Stimulated activated CD8-positive, alpha-beta memory T cell treated with anti-CD3 and anti-CD28 coated beads, Interleukin-4, amount 100 ng/mL, for 1 hour (primary cell): ENCODE results near the gene MIB2.

Source experiments
- DNase-seq, 2 donors: peaks; one replicate each; pipeline ENCODE4 v3.0.0-alpha.2; 2020; ENCODE audit warnings: low read depth in 2 of 2, low spot score in 1 of 2

The MIB2 gene

DNA sequence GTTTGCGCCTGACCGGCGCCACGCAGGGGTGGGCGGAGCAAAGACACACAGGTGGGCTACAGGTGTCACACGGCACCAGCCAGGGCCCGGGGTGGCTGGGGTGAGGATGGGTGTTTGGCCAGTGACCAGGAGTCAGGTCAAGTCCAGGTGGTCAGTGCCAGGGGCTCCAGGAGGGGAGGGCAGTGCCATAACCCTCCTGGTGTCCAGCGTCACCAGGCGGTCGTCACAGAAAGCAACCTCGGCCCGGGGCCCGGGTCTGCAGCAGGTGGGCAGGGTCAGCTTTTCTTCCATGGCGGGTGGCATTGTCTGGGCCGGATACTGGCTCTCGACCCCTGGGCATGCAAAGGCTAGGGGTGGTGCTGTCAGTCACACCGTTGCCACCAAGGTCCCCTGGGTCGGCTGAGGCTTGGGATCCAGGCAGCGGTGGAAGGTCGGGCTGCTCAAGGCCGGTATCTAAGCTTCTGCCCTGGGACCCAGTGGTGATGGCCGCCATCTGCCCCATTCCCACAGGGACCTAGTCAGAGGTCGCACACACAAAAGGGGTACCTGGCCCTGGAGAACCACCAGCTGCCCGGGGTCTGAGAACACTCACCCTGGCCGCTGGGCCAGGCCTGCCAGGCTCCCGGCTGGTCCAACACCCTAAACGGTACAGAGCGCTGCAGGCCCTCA lies 17.1 kb upstream of the MIB2 start:
- DNase-seq = no peak

DNA sequence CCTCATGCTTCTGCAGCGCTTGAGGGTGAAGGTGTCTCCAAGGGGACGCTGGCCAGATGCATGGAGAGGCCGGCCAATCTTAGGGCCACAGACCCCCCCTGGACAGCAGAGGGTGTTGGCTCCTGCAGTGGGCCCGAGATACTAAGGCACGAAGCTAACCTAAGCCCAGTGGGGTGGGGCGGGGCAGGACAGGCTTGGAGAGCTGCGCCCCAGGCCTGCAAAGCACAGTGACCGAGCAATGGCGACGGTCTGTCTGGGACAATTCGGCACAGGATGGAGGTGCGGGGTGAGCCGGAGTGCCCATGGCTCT lies 16.6 kb upstream of the MIB2 start:
- no peak for DNase-seq

DNA sequence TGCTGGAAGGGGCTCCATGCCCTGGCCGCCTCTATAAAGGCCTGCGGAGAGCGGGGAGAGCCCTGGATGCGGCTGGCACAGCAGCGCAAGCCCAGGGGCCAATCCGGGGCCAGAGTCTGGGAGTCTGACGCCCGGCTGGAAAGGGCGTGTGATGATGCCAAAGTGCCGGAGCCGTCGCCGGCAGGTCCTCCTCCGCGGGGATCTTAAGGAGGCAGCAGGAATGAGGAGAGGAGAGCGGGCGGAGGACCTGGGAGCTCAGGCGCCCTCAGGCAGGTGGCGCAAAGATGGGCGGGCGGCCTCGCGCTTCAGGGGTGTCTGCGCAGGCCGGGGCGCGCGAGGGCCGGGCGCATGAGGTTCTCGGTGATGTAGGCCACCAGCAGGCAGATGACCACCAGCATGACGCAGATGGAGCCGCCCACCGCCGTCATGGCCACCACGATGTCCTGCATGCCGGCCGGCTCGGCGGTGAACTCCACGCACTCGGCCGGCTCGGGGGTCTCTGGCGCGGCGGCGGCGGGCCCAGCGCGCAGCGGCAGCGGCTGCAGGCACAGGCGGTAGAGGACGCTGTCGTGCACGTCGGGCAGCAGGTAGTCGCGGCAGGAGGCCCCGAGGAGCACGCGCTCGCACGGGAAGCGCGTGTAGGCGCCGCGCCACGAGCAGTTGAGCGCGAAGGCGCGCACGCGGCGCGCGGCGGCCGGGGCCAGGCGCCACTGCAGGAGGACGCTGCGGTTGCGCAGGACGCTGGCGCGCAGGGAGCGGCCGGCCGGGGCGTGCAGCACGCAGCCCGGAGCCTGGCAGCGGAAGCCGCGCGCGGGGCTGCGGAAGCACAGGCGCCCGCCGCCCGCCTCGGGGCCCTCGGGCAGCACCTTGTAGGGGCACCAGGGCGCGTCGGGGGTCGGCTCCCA lies 16.0 kb upstream of the MIB2 start:
- DNase-seq = no peak

DNA sequence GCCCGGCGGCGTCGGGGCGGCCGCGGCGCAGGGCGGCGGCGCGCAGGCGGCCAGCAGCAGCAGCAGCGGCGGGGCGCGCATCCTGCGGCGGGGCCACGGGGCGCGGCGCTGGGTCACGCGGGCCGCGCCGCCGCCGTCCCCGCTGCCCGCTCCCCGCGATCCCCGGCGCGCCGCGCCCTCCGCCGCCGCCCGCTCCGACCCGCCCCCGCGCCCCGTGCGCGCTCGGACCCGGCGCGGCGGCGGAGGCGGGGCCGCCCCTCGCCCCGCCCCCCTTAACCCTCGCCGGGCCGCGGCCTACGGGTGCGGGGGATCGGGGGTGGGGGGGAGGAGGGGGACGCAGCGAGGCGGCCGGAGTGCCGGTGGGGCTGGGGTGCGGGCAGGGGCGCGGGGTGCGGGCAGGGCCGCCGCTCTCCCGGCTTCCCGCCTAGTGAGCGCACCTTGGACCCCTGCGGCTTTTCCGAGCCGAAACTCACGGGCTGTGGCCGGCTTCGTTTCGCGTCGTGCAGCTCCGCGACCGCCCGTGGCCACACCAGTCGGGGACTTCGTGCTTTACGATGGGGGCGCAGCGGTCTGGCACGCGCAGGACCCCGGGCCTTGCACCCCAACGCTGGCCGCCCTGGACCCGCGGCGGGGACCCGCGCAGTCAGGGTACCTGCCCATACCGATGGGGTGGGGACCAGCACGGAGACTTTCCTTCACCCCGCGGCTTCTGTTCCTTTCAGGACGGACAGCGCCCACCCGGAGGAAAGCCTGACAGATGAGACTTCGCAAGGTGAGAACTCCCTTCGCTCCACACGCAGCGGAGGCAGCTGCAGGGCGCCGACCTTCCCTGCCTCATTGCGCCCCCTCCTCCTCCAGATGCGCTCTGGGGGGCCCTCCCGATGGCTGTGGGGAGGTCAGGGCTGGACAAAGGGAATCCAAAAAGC lies 15.1 kb upstream of the MIB2 start, which contains the start of gene FNDC10:
Gene FNDC10, minus strand, starts transcription at position 201 of the 926 bp plus-strand sequence. Its CDS starts 120 bp downstream, at position 81.
- no peak for DNase-seq

DNA sequence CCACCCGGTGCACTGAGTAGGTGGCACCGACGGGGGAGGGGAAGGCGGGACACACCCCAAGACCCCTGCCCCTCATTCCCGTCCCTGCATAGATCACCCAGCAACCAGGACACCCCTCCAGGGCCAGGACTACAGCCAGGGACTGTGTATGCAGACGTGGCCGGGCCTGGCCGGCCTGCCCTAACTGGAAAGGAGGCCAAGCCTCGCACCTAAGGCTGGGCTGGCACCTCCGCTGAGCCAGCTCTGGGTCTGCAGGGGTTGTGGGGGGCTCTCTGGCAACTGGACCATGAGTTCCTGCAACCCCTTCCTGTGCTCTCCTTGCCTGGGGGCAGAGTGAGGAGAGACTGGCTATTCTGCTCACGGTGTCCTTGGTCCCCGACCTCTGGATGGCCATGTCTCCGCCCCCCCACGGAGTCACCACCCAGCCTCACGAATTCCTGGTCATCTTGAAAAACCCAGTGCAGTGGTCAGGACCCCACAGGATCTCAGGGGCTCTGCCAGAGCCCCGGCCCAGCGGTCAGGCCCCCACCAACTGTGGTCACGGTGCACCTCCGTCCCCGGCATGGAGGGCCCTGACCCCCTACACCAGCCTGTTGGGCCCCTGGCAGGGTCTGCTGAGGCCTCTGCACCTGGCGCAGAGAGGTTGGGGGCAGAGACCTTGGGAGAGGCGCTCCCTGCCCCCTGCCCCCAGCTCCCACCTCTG lies 14.3 kb upstream of the MIB2 start:
- DNase-seq = no peak

DNA sequence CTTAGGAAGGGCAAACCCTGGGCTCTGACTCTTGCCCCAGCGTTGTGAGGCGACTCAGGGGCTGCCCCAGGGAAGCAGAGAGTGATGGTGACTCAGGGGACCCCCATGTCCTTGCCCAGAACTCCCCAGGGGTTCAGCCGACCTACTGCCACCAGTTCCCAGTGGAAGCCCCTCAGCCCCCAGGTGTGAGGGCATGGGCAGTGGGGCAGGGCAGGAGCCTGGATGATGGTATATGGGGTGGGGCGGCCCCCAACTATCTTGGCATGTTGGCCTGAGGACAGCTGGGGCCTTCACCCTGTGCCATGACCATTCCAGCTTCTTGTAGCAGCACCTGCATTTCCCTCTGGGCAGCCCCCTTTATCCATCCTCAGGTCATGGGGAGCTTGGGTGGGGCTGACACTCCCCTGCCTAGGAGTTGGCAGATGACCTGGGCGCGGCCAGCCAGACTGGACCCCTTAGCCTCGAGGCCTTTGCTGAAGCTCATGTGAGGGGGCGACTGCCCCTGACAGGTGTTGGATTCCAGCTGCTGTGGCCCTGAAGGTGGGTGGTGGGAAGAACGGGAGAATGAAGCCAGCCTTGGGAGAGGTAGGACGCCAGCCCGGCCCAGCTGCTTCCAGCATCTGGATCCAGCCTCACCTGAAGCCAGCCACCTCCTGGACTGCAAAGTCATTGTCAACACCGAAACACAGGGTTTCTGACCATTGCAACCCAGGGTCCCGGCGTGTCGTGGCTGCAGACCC lies 13.6 kb upstream of the MIB2 start:
- DNase-seq = no peak

DNA sequence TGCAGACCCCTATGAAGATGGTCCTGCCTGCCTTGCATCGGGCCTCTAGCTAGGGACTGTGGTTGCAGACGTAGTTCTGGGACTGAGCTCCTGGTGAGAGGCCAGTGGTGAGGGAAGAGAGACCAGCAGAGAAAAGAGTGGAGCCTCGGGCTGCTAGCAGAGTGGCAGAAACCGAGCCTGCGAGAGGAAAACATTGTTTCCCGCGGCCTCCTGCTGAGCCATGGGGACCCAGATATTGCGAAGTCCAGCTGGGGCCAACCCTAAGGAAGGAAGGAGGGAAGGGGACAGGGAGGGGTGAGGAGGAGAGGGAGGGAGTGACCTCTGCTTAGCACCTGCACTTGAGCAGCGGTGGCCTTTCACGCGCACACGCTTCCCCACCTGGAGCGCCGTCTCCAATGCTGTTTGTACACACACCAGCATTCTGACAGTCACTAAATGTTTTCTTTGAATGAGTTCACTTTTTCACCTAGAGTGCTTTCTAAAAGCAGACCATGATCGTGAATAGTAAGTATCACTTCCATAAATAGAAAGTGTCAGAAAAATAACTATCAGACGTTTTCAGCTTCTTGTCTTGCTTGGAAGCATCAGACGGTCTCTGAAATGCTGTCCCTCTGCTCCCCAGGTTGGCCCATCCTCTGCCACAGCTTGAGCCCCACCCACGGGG lies 12.9 kb upstream of the MIB2 start:
- no peak for DNase-seq

DNA sequence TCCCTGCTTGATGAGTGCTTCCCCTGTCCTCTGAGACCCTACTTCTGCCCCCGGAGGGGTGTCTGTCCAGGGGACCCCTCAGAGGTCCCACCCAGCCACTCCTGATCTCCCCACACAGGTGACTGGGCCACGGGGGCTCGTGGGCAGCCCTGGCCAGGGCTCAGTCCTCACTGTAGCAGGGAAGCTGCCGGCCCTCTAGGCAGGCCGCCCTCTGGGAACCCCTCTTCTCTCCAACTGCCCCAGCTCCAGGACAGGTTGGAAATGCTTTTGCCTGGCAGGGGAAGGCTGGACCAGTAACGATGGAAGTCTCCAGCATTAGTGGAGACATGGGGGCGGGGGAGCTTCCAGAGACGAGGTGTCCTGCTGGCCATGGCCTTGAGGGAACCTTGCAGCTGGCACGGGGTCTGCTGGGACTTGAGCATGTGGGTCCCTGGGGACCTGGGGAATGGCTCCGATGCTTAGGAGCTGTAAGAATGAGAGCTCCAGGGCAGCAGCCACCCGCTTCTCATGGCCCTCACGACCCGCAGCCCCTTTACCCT lies 12.3 kb upstream of the MIB2 start:
- DNase-seq = no peak

DNA sequence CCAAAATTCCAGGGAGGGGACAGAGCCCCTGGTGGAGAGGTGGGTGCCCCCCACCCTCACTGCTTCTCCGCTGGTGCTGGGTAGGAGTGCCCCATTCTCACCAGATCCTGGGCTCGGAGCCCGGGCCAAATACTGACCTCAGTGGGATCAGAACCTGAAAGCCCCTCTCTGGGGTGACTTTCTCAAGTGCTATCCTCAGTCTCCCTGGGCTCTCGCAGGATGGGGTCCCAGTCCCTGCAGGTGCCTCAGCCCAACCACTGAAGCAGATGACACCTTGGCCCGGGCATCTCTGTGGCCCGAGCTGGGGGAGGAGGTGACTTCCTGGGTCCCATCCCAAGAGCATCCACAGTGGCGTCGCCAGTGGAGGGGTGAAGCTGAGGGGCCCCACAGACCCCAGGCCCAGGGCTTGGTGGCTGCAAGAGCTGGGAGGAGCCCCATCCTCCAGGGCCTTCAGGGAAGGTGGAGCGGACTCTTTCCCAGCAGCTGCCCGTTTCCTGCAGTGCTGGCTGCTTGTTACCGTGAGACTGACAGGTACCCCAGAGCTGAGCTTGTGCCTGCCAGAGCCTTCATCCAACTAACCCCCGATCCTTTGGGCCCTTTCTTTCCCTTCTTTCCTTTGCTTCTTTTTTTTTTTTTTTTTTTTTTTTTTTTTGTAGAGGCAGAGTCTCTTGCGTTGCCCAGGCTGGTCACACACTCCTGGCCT lies 11.5 kb upstream of the MIB2 start:
- DNase-seq = no peak

DNA sequence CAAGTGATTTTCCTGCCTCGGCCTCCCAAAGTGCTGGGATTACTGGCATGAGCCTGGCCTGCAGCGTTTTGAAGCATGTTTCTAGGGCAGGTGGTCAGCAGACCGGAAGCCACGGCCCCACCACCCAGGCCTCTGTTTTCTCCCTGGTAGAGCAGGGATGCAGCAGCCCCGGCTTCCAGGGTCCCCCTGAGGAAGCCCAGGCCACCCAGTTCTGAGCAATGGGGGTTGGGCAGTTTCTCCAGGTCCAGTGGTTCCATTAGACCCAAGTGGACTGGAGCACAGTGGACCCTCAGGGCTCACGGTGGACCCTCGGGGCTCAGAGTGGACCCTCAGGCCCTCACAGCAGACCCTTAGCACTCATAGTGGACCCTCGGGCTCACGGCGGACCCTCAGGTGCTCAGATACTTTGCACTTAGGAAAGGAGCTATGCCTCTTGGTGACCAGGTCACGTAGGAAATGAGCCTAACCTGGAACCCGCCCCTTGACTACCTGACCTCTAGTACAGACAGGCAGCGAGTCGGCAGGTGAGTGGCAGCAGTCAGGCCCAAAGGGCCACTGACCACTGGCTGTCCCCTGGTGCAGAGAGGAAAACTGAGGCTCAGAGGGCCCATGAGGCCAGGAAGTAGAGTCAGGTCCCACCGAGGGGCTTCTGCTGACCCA lies 10.8 kb upstream of the MIB2 start:
- no peak for DNase-seq

DNA sequence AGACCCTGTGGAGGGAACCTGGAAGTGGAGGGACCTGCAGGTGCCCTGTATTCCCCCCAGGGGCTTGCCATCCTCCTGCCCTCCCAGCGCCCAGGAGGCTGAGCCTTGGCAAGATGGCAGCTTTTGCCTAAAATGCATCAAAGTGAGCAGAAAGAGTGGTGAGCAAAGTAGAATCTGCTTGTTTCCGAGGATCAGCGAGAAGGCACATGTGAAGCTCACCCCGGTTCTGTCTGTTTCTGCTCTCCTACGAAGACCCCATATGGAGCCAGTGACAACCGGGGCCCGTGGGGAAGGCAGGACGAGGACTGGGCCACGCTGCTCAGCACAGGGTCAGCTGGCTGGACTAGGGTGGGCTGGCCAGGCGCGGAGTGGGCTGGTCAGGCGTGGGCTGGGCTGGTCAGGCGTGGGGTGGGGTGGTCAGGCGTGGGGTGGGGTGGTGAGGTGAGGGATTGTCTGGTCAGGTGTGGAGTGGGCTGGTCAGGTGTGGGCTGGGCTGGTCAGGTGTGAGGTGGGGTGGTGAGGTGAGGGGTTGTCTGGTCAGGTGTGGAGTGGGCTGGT lies 10.2 kb upstream of the MIB2 start:
- no peak for DNase-seq

DNA sequence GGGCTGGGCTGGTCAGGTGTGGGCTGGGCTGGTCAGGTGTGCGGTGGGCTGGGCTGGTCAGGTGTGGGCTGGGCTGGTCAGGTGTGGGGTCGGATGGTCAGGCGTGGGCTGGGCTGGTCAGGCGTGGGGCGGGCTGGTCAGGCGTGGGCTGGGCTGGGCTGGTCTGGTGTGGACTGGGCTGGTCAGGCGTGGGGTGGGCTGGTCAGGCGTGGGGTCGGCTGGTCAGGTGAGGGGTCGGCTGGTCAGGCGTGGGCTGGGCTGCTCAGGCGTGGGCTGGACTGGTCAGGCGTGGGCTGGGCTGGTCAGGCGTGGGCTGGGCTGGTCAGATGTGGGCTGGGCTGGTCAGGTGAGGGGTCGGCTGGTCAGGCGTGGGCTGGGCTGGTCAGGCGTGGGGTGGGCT lies 9.6 kb upstream of the MIB2 start:
- no peak for DNase-seq

DNA sequence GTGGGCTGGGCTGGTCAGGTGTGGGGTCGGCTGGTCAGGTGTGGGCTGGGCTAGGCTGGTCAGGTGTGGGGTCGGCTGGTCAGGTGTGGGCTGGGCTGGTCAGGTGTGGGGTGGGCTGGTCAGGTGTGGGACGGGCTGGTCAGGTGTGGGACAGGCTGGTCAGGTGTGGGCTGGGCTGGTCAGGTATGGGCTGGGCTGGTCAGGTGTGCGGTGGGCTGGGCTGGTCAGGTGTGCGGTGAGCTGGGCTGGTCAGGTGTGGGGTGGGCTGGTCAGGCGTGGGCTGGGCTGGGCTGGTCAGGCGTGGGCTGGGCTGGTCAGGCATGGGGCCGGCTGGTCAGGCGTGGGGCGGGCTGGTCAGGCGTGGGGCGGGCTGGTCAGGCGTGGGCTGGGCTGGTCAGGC lies 9.1 kb upstream of the MIB2 start:
- no peak for DNase-seq

DNA sequence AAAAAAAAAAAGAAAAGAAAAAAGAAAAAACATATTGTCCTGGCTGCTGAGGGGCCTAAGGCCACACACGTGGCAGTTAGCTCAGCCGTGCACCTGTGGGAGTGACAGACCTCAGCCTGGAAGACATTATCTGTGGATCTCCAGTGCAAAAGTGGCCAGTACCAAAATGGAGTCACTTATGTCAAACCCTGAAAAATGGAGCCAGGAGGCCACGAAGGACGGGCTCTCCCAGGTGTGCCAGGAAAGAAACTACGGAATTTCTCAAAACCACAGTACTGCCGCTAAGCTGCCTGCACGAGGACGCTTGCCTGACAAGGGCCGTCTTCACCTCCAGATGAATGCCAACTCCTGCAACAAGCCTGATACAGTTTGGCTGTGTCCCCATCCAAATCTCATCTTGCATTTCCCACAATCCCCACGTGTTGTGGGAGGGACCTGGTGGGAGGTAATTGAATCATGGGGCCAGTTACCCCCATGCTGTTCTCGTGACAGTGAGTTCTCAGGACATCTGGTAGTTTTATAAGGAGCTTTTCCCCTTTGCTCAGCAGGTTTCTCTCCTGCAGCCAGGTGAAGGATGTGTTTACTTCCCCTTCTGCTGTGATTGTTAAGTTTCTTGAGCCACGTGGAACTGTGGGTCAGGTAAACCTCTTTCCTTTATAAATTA lies 5.3 kb upstream of the MIB2 start:
- DNase-seq = no peak

DNA sequence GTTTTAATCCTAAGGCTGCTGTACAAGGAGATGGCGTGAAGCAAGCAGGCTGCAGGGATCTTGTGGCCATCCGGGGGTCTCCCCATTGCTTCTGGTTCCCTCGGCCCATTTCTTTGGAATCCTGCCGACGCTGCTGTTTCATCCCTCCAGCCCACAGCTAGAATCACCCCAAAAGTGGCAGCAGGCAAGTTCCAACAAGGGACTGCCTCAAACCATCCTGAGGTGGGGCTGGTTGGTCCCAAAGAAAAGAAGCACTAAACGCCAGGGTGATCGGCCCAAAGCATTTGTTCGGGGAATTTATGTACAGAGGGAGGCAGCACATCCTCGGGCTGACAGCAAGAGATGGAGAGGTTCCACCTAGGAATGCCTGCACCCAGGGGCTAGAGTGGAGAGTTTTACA lies 4.5 kb upstream of the MIB2 start:
- no peak for DNase-seq

DNA sequence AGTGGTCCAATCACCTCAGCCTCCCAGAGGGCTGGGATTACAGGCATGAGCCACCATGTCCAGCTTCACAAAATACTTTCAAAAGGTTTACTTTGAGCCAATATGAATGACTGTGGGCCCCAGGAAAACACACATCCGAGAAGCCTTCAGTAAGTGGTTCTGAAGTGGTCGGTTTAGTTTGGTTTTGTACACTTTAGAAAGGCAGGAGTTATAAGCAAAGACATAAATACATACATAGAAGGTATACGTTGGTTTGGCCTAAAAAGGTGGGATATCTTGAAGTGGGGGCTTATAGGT lies 3.2 kb upstream of the MIB2 start:
- no peak for DNase-seq

DNA sequence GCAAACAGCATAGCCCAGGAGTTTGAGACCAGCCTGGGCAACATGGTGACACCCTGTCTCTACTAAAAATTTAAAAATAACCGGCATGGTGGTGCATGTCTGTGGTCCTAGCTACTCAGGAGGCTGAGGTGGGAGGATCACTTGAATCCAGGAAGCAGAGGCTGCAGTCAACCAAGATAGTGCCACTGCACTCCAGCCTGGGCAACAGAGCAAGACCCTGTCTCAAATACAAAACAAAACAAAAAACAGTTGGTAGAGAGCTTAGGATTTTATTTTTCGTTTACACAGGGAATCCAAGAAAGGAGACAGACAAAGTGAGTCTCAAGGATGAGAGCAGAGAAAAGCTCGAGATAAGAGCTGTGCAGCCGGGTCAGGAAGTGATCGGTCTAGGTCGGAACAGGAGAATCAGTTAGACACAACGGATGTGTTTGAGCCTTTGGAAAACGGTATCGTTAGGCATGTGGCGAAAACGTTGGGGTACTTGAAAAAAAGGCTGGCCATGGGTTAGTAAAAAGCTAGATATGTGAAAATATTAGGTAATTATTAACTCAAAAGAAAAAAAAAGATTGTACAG lies 1.7 kb upstream of the MIB2 start:
- no peak for DNase-seq
